Neural cell (in vitro differentiated cells): ENCODE measurements around the gene GUCA2B.

Source experiments
- EP300 ChIP-seq: fragments of 450-650 bp; conservative IDR thresholded peaks from 2 replicates; pipeline ENCODE4 v1.6.1; 2014; ENCODE audit warnings: antibody characterized with exemption, mild to moderate bottlenecking, moderate library complexity; ENCODE audit not compliant: poor library complexity, severe bottlenecking
- TF ChIP-seq, protein P1 (sequence below): IDR thresholded peaks from 2 replicates; pipeline ENCODE4 v1.6.1; 2012; ENCODE audit warnings: borderline replicate concordance

DNA sequence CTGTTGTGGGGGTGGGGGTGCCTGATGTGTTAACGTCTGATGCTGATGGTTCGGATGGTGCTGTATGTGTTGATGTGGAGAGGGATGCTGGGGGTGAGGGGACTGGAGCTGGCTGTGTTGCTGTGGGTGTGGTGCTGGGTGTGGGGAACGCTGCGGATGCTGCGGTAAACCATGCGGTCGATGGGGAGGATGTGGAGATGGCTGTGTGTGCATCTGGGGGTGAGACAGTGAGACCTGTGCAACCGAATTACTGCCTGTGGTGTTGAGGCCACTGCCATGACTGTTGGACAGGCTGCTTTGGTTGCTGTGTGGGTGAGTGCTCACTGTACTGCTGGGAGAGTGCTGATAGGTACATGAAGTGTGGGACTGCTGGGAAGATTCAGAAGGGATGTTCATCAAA lies 38.1 kb downstream of the GUCA2B start:
- TF ChIP-seq, protein P1, sequence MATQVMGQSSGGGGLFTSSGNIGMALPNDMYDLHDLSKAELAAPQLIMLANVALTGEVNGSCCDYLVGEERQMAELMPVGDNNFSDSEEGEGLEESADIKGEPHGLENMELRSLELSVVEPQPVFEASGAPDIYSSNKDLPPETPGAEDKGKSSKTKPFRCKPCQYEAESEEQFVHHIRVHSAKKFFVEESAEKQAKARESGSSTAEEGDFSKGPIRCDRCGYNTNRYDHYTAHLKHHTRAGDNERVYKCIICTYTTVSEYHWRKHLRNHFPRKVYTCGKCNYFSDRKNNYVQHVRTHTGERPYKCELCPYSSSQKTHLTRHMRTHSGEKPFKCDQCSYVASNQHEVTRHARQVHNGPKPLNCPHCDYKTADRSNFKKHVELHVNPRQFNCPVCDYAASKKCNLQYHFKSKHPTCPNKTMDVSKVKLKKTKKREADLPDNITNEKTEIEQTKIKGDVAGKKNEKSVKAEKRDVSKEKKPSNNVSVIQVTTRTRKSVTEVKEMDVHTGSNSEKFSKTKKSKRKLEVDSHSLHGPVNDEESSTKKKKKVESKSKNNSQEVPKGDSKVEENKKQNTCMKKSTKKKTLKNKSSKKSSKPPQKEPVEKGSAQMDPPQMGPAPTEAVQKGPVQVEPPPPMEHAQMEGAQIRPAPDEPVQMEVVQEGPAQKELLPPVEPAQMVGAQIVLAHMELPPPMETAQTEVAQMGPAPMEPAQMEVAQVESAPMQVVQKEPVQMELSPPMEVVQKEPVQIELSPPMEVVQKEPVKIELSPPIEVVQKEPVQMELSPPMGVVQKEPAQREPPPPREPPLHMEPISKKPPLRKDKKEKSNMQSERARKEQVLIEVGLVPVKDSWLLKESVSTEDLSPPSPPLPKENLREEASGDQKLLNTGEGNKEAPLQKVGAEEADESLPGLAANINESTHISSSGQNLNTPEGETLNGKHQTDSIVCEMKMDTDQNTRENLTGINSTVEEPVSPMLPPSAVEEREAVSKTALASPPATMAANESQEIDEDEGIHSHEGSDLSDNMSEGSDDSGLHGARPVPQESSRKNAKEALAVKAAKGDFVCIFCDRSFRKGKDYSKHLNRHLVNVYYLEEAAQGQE: no peak
- no peak for TF ChIP-seq EP300
